ENCODE data around the gene INSIG1. TPM values are rescaled to one million over a fixed set of nuclear protein-coding genes. Genes with fewer than 3 reads are reported as not detected.

The INSIG1 gene
- total and polyA plus RNA-seq, 4 donors, result 14.1 to 48.3 (median 26.1) TPM

DNA sequence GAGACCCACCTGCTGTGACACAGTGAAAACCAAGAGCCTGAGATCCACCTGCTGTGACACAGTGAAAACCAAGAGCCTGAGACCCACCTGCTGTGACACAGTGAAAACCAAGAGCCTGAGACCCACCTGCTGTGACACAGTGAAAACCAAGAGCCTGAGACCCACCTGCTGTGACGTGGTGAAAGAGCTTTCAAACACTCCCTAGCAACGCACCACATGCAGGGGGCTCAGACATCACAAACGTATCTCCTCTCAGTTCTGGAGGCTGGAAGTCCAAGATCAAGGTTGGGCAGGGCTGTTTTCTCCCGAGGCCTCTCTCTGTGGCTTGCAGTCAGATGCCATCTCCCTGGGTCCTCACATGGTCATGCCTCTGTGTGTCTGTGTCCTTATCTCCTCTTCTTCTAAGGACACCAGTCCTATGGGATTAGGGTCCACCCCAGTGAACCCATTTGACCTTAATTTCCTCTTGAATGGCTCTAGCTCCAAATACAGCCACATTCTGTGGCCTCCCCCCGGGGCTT is 43.8 kb downstream of the INSIG1 start:
- intact Hi-C loops (cut with DNase I), result loop anchor here in 1 of 2 donors (5.0 kb wide), 1 partner anchor 429 kb away; no protein-coding TSS in a partner anchor

GRCh38 chr7:155342313-155342712 is 44.6 kb downstream of the INSIG1 start:
- ATAC-seq (ENCODE audit: low FRiP score), result no peak
- intact Hi-C loops (cut with DNase I), result loop anchor here in 1 of 2 donors (5.0 kb wide), 1 partner anchor 430 kb away; no protein-coding TSS in a partner anchor
- Histone ChIP-seq H3K36me3 (ENCODE audit: control insufficient read depth in 1 of 2, insufficient read depth in 2 of 2, low read length in 1 of 2) (no peaks in the 10 kb centered on the region), H3K27me3 (ENCODE audit: control insufficient read depth in 1 of 2, insufficient read depth in 2 of 2, low read length in 1 of 2) (no peaks in the 10 kb centered on the region), H3K27ac (ENCODE audit: low read depth in 1 of 2, low read length in 2 of 2) (no peak overlapping the region), H3K4me3 (ENCODE audit: low read length in 2 of 2) (no peak overlapping the region), H3K4me1 (ENCODE audit: control insufficient read depth in 1 of 2, insufficient read depth in 2 of 2, low read length in 2 of 2) (no peaks in the 10 kb centered on the region), H3K9me3 (ENCODE audit: control insufficient read depth, low read length) (no peaks in the 10 kb centered on the region)
- peak in 1 of 2 donors; percentile 55 for DNase-seq
- WGBS, 2 donors, result 76 to 77% methylated on average over 11 of the region's 11 CpGs

More for the DNA sequence above, 43.8 kb downstream of the INSIG1 start:
- Histone ChIP-seq H3K4me3 (ENCODE audit: low read length in 2 of 2) (no peak overlapping the region), H3K9me3 (ENCODE audit: control insufficient read depth, low read length) (no peaks in the 10 kb centered on the region), H3K36me3 (ENCODE audit: control insufficient read depth in 1 of 2, insufficient read depth in 2 of 2, low read length in 1 of 2) (no peaks in the 10 kb centered on the region), H3K27ac (ENCODE audit: low read depth in 1 of 2, low read length in 2 of 2) (no peak overlapping the region), H3K27me3 (ENCODE audit: control insufficient read depth in 1 of 2, insufficient read depth in 2 of 2, low read length in 1 of 2) (no peaks in the 10 kb centered on the region), H3K4me1 (ENCODE audit: control insufficient read depth in 1 of 2, insufficient read depth in 2 of 2, low read length in 2 of 2) (no peaks in the 10 kb centered on the region)
- no peak for ATAC-seq (ENCODE audit: low FRiP score)
- no peak for DNase-seq
- WGBS, 2 donors, result 56 to 68% methylated on average over 5 of the region's 5 CpGs

- Histone ChIP-seq H3K4me1 (ENCODE audit: control insufficient read depth in 1 of 2, insufficient read depth in 2 of 2, low read length in 2 of 2) (no peaks in the 10 kb centered on the region), H3K27me3 (ENCODE audit: control insufficient read depth in 1 of 2, insufficient read depth in 2 of 2, low read length in 1 of 2) (no peaks in the 10 kb centered on the region), H3K9me3 (ENCODE audit: control insufficient read depth, low read length) (no peaks in the 10 kb centered on the region), H3K36me3 (ENCODE audit: control insufficient read depth in 1 of 2, insufficient read depth in 2 of 2, low read length in 1 of 2) (no peaks in the 10 kb centered on the region), H3K4me3 (ENCODE audit: low read length in 2 of 2) (no peak overlapping the region), H3K27ac (ENCODE audit: low read depth in 1 of 2, low read length in 2 of 2) (no peak overlapping the region)
- WGBS, 2 donors, result 53 to 66% methylated on average over 7 of the region's 7 CpGs
- intact Hi-C loops (cut with DNase I), result loop anchor here in 1 of 2 donors (5.0 kb wide), 1 partner anchor 431 kb away; no protein-coding TSS in a partner anchor
- DNase-seq, result no peak
- ATAC-seq (ENCODE audit: low FRiP score), result no peak
Measured at GRCh38 chr7:155343150-155343549, 45.5 kb downstream of the INSIG1 start.

DNA sequence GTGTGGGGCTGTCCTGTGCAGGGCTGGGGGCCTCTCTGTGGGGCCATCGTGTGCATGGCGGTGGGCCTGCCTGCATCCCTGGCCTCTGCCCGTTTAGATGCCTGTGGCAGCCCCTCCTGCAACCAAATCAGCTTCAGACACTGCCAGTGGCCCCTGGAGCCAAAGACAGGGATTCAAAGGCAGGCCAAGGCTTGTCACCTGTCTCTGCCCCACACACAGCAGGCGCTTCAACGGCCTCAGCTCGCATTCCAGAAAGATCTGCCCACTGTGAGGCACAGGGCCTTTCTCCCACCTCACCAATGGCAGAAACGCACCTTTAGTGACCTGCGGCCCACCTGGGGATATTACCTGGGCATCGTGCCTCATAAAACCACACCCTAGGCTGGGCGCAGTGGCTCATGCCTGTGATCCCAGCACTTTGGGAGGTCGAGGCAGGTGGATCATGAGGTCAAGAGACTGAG is 46.0 kb downstream of the INSIG1 start:
- H3K9me3 ChIP-seq (ENCODE audit: control insufficient read depth, low read length), result no peaks in the 10 kb centered on the region
- no peaks in the 10 kb centered on the region for H3K27me3 ChIP-seq (ENCODE audit: control insufficient read depth in 1 of 2, insufficient read depth in 2 of 2, low read length in 1 of 2)
- ATAC-seq (ENCODE audit: low FRiP score) (no peak), DNase-seq (peak in 1 of 2 donors; percentile 50)
- H3K36me3 ChIP-seq (ENCODE audit: control insufficient read depth in 1 of 2, insufficient read depth in 2 of 2, low read length in 1 of 2), result no peaks in the 10 kb centered on the region
- no peak overlapping the region for H3K4me3 ChIP-seq (ENCODE audit: low read length in 2 of 2)
- no peaks in the 10 kb centered on the region for H3K4me1 ChIP-seq (ENCODE audit: control insufficient read depth in 1 of 2, insufficient read depth in 2 of 2, low read length in 2 of 2)
- 80 to 84% methylated on average over 11 of the region's 11 CpGs for WGBS, 2 donors
- no peak overlapping the region for H3K27ac ChIP-seq (ENCODE audit: low read depth in 1 of 2, low read length in 2 of 2)
- intact Hi-C loops (cut with DNase I), result loop anchor here (1.0 to 5.0 kb wide), 3 partner anchors 153 to 431 kb away; no protein-coding TSS in a partner anchor

GRCh38 chr7:155344270-155344617 is 46.6 kb downstream of the INSIG1 start:
- Histone ChIP-seq H3K9me3 (ENCODE audit: control insufficient read depth, low read length) (no peaks in the 10 kb centered on the region), H3K27ac (ENCODE audit: low read depth in 1 of 2, low read length in 2 of 2) (no peak overlapping the region), H3K4me3 (ENCODE audit: low read length in 2 of 2) (no peak overlapping the region), H3K4me1 (ENCODE audit: control insufficient read depth in 1 of 2, insufficient read depth in 2 of 2, low read length in 2 of 2) (no peaks in the 10 kb centered on the region), H3K36me3 (ENCODE audit: control insufficient read depth in 1 of 2, insufficient read depth in 2 of 2, low read length in 1 of 2) (no peaks in the 10 kb centered on the region), H3K27me3 (ENCODE audit: control insufficient read depth in 1 of 2, insufficient read depth in 2 of 2, low read length in 1 of 2) (no peaks in the 10 kb centered on the region)
- intact Hi-C loops (cut with DNase I), result loop anchor here (1.0 to 5.0 kb wide), 3 partner anchors 154 to 432 kb away; no protein-coding TSS in a partner anchor
- DNase-seq (peak in 1 of 2 donors; percentile 61), ATAC-seq (ENCODE audit: low FRiP score) (no peak)
- WGBS, 2 donors, result 48 to 51% methylated on average over 16 of the region's 16 CpGs

DNA sequence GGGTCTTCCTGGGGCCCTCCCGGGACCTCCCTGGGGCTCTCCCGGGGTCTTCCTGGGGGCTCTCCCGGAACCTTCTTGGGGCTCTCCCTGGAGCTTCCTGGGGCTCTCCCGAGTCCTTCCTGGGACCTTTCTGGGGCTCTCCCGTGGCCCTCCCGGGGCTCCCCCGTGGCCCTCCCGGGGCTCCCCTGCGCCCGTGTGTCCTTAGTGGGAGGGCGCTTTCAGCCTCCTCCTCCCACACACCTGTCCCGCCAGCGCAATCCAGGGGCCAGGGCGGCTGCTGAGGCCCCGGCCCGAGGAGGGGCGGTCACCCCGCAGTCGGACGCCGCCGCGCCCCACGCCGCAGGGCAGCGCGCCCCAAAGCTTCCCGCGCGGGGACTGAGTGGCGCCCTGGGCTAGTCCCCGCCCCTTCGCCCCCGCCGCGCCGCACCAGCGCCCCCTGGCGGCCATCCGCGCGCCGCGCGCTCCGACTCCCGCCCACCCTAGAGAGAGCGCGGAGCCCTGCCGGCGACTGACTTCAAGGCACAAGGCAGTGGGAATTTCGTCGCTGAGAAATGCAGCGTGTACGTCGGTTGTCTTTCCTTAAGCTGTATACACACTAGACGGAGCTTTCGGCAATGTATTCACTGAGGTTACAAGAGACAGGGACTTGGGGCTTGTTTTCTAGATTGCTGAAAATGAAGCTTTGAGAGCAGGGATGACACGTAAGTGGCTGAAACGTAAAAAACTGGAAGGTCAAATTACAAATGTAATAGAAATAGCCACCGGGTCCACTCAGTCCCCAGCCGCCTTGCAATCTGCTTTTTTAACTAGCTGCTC is 47.1 kb downstream of the INSIG1 start:
- H3K36me3 ChIP-seq (ENCODE audit: control insufficient read depth in 1 of 2, insufficient read depth in 2 of 2, low read length in 1 of 2), result no peaks in the 10 kb centered on the region
- ATAC-seq (ENCODE audit: low FRiP score), result peak; percentile 94
- 2 to 4% methylated on average over 47 to 62 of the region's 62 CpGs for WGBS, 2 donors
- intact Hi-C loops (cut with DNase I), result loop anchor here (1.0 to 5.0 kb wide), 4 partner anchors 155 to 433 kb away; no protein-coding TSS in a partner anchor
- no peaks in the 10 kb centered on the region for H3K9me3 ChIP-seq (ENCODE audit: control insufficient read depth, low read length)
- no peaks in the 10 kb centered on the region for H3K27me3 ChIP-seq (ENCODE audit: control insufficient read depth in 1 of 2, insufficient read depth in 2 of 2, low read length in 1 of 2)
- no peak overlapping the region for H3K4me3 ChIP-seq (ENCODE audit: low read length in 2 of 2)
- no peak overlapping the region for H3K27ac ChIP-seq (ENCODE audit: low read depth in 1 of 2, low read length in 2 of 2)
- H3K4me1 ChIP-seq (ENCODE audit: control insufficient read depth in 1 of 2, insufficient read depth in 2 of 2, low read length in 2 of 2), result no peaks in the 10 kb centered on the region
- DNase-seq, result peak; percentile 78 to 93

DNA sequence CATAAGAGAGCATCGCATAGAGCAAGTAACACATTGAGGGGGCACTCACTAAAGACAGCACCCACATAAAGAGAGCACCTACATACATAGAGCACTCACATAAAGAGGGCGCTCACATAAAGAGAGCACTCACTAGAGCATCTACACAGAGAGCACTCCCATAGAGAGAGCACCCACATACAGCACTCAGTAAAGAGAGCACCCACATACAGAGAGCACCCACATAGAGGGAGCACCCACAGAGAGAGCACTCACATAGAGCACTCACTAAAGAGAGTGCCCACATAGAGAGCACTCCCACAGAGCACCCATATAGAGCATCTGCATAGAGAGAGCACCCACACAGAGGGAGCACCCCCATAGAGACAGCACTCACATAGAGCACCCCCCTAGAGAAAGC is 47.8 kb downstream of the INSIG1 start:
- H3K9me3 ChIP-seq (ENCODE audit: control insufficient read depth, low read length), result no peaks in the 10 kb centered on the region
- no peaks in the 10 kb centered on the region for H3K27me3 ChIP-seq (ENCODE audit: control insufficient read depth in 1 of 2, insufficient read depth in 2 of 2, low read length in 1 of 2)
- H3K4me1 ChIP-seq (ENCODE audit: control insufficient read depth in 1 of 2, insufficient read depth in 2 of 2, low read length in 2 of 2), result no peaks in the 10 kb centered on the region
- no peaks in the 10 kb centered on the region for H3K36me3 ChIP-seq (ENCODE audit: control insufficient read depth in 1 of 2, insufficient read depth in 2 of 2, low read length in 1 of 2)
- intact Hi-C loops (cut with DNase I), result loop anchor here (1.0 to 5.0 kb wide), 3 partner anchors 155 to 418 kb away; no protein-coding TSS in a partner anchor
- H3K27ac ChIP-seq (ENCODE audit: low read depth in 1 of 2, low read length in 2 of 2), result no peak overlapping the region
- WGBS, 2 donors, result 56 to 77% methylated on average over 2 of the region's 2 CpGs
- H3K4me3 ChIP-seq (ENCODE audit: low read length in 2 of 2), result no peak overlapping the region
- DNase-seq (no peak), ATAC-seq (ENCODE audit: low FRiP score) (no peak)

- Histone ChIP-seq H3K4me3 (ENCODE audit: low read length in 2 of 2) (no peak overlapping the region), H3K27me3 (ENCODE audit: control insufficient read depth in 1 of 2, insufficient read depth in 2 of 2, low read length in 1 of 2) (no peaks in the 10 kb centered on the region), H3K9me3 (ENCODE audit: control insufficient read depth, low read length) (no peaks in the 10 kb centered on the region), H3K27ac (ENCODE audit: low read depth in 1 of 2, low read length in 2 of 2) (no peak overlapping the region), H3K36me3 (ENCODE audit: control insufficient read depth in 1 of 2, insufficient read depth in 2 of 2, low read length in 1 of 2) (no peaks in the 10 kb centered on the region), H3K4me1 (ENCODE audit: control insufficient read depth in 1 of 2, insufficient read depth in 2 of 2, low read length in 2 of 2) (no peaks in the 10 kb centered on the region)
- intact Hi-C loops (cut with DNase I), result loop anchor here in 1 of 2 donors (5.0 kb wide), 1 partner anchor 419 kb away; no protein-coding TSS in a partner anchor
- ATAC-seq (ENCODE audit: low FRiP score) (no peak), DNase-seq (no peak)
- 93 to 100% methylated on average over 1 of the region's 1 CpG for WGBS, 2 donors
Measured at GRCh38 chr7:155346285-155346684, 48.6 kb downstream of the INSIG1 start.
